Measurements from ENCODE around the gene SBF1. TPM values are rescaled to one million over a fixed set of nuclear protein-coding genes. Genes with fewer than 3 reads are reported as not detected.

The SBF1 gene
- total and polyA plus RNA-seq, 2 donors (not counting 1 experiment from before 2014, with no cell fraction given): 110 to 254 TPM

DNA sequence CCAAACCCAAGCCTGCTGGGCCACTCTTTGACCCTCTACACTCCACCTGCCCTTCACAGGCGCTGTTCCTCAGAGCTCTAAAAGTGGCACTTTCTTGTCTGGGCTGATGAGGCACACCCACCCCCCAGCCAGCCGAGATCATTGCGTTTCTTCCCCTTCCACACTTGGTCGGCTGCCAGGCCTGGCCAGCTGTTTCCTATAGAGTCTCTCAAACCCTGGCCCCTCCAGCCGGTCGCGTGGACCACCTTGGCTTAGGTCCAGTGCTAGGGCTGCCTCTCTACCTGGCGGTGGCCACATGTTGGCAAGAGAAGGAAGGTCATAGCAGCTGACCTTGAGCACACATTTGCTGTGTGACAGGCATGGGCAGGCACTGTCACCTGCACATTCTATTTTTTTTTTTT is 71.1 kb downstream of the SBF1 start:
- peaks cover 7 to 34% of the 10 kb centered on the region in 2 experiments for H3K36me3 ChIP-seq (replicated peaks in 1 of 2; ENCODE audit: control extremely low read depth in 1 of 2, control insufficient read depth in 1 of 2, extremely low read depth in 1 of 2, insufficient read depth in 2 of 2, low read length in 1 of 2)
- H3K4me1 Mint-ChIP-seq: peaks cover 32% of the 10 kb centered on the region
- H3K4me3 ChIP-seq (ENCODE audit: control extremely low read depth in 1 of 5, extremely low read depth in 1 of 5, insufficient read depth in 1 of 5, low read depth in 2 of 5, low read length in 4 of 5): no peak overlapping the region
- intact Hi-C loops (cut with micrococcal nuclease): no loop called here
- H3K4me1 ChIP-seq (ENCODE audit: control insufficient read depth in 2 of 2, insufficient read depth in 2 of 2, low read length in 2 of 2): peaks cover 28 to 34% of the 10 kb centered on the region in 2 donors
- H3K79me2 ChIP-seq (ENCODE audit: control insufficient read depth, insufficient read depth, low read length): peaks cover 26% of the 10 kb centered on the region
- ChIA-PET CTCF (interaction anchor here (6.1 kb wide), 1 partner anchor 94 kb away, joined by 42 read pairs; no protein-coding TSS in a partner anchor), POLR2A (no interaction called here)
- DNase-seq (peak; percentile 42), ATAC-seq (ENCODE audit: low read depth) (no peak)
- peak overlapping the region; percentile 22 for H3K9ac ChIP-seq (ENCODE audit: low read length)
- H3K9me3 ChIP-seq (ENCODE audit: control extremely low read depth in 1 of 3, control insufficient read depth in 2 of 3, insufficient read depth in 1 of 3, low read length in 2 of 3): no peaks in the 10 kb centered on the region
- no peak overlapping the region for H2AFZ ChIP-seq (ENCODE audit: insufficient read depth, low read depth, low read length, poor library complexity, severe bottlenecking)
- H3K4me2 ChIP-seq (replicated peaks; ENCODE audit: low read depth, low read length, poor library complexity, severe bottlenecking): peak overlapping the region; percentile 50
- TF ChIP-seq EZH2 (IDR thresholded peaks at IDR 0.05; ENCODE audit: borderline replicate concordance, insufficient read depth, low read depth, low read length, poor library complexity, severe bottlenecking): no peak
- TF ChIP-seq, protein P1, sequence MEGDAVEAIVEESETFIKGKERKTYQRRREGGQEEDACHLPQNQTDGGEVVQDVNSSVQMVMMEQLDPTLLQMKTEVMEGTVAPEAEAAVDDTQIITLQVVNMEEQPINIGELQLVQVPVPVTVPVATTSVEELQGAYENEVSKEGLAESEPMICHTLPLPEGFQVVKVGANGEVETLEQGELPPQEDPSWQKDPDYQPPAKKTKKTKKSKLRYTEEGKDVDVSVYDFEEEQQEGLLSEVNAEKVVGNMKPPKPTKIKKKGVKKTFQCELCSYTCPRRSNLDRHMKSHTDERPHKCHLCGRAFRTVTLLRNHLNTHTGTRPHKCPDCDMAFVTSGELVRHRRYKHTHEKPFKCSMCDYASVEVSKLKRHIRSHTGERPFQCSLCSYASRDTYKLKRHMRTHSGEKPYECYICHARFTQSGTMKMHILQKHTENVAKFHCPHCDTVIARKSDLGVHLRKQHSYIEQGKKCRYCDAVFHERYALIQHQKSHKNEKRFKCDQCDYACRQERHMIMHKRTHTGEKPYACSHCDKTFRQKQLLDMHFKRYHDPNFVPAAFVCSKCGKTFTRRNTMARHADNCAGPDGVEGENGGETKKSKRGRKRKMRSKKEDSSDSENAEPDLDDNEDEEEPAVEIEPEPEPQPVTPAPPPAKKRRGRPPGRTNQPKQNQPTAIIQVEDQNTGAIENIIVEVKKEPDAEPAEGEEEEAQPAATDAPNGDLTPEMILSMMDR (IDR thresholded peaks at IDR 0.05): no peak
- H3K27ac Mint-ChIP-seq: peak overlapping the region; percentile 77
- H3K27me3 ChIP-seq (replicated peaks in 1 of 4; ENCODE audit: control extremely low read depth in 1 of 4, control insufficient read depth in 3 of 4, insufficient read depth in 4 of 4, low read length in 3 of 4): no peaks in the 10 kb centered on the region
- H4K20me1 ChIP-seq (ENCODE audit: control insufficient read depth, insufficient read depth, low read length, poor library complexity, severe bottlenecking): peaks cover 37% of the 10 kb centered on the region
- H3K27ac ChIP-seq (ENCODE audit: low read length in 2 of 2): peak overlapping the region in 1 of 2 donors; percentile 60
- H3K9me3 Mint-ChIP-seq (ENCODE audit: insufficient read depth): no peaks in the 10 kb centered on the region
- H3K4me3 Mint-ChIP-seq: peak overlapping the region; percentile 39
- 6% methylated on average over 8 of the region's 8 CpGs for WGBS (ENCODE audit: insufficient coverage)
- no peaks in the 10 kb centered on the region for H3K27me3 Mint-ChIP-seq

DNA sequence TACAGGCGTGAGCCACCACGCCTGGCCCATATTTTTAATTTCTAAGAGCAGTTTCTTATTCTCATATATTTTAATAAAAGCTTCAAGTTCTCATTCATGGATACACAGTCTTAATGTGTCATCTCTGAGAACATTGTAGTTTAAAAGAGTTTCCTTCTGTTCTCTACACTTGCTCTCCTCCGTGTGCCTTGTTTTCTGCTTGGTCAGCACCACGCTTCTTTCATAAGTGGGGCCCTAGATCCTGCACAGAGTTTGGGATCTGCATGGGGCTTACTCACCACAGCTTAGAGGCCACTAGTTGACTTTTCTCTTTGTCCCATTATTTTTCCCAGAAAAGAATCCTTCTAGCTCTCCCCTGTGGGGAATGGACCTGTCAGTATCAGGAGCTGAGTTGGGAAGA is 72.9 kb downstream of the SBF1 start:
- CTCF ChIA-PET: interaction anchor here (0.7 to 6.1 kb wide), 3 partner anchors 60 to 482 kb away, joined by 3 to 42 read pairs (median 3); no protein-coding TSS in a partner anchor
- ATAC-seq (ENCODE audit: low read depth) (no peak), DNase-seq (no peak)
- POLR2A ChIA-PET: no interaction called here
- Histone ChIP-seq H3K4me2 (replicated peaks; ENCODE audit: low read depth, low read length, poor library complexity, severe bottlenecking) (no peak overlapping the region), H3K4me3 (ENCODE audit: control extremely low read depth in 1 of 5, extremely low read depth in 1 of 5, insufficient read depth in 1 of 5, low read depth in 2 of 5, low read length in 4 of 5) (no peak overlapping the region), H3K27ac (ENCODE audit: low read length in 2 of 2) (no peak overlapping the region), H3K9ac (ENCODE audit: low read length) (no peak overlapping the region), H3K36me3 (replicated peaks in 1 of 2; ENCODE audit: control extremely low read depth in 1 of 2, control insufficient read depth in 1 of 2, extremely low read depth in 1 of 2, insufficient read depth in 2 of 2, low read length in 1 of 2) (peaks cover 5 to 23% of the 10 kb centered on the region in 2 experiments), H4K20me1 (ENCODE audit: control insufficient read depth, insufficient read depth, low read length, poor library complexity, severe bottlenecking) (peaks cover 44% of the 10 kb centered on the region), H3K4me1 (ENCODE audit: control insufficient read depth in 2 of 2, insufficient read depth in 2 of 2, low read length in 2 of 2) (peaks cover 30 to 39% of the 10 kb centered on the region in 2 donors), H3K27me3 (replicated peaks in 1 of 4; ENCODE audit: control extremely low read depth in 1 of 4, control insufficient read depth in 3 of 4, insufficient read depth in 4 of 4, low read length in 3 of 4) (no peaks in the 10 kb centered on the region), H3K9me3 (ENCODE audit: control extremely low read depth in 1 of 3, control insufficient read depth in 2 of 3, insufficient read depth in 1 of 3, low read length in 2 of 3) (no peaks in the 10 kb centered on the region), H2AFZ (ENCODE audit: insufficient read depth, low read depth, low read length, poor library complexity, severe bottlenecking) (no peak overlapping the region), H3K79me2 (ENCODE audit: control insufficient read depth, insufficient read depth, low read length) (peaks cover 32% of the 10 kb centered on the region)
- intact Hi-C loops (cut with micrococcal nuclease): loop anchor here (2.0 kb wide), 1 partner anchor 97 kb away; no protein-coding TSS in a partner anchor
- no peak overlapping the region for H3K4me3 Mint-ChIP-seq
- no peak for TF ChIP-seq EZH2 (IDR thresholded peaks at IDR 0.05; ENCODE audit: borderline replicate concordance, insufficient read depth, low read depth, low read length, poor library complexity, severe bottlenecking)
- TF ChIP-seq, protein P1 (IDR thresholded peaks at IDR 0.05): no peak
- no peak overlapping the region for H3K27ac Mint-ChIP-seq
- WGBS (ENCODE audit: insufficient coverage): 100% methylated on average over 2 of the region's 4 CpGs
- no peaks in the 10 kb centered on the region for H3K27me3 Mint-ChIP-seq
- no peaks in the 10 kb centered on the region for H3K9me3 Mint-ChIP-seq (ENCODE audit: insufficient read depth)
- peaks cover 38% of the 10 kb centered on the region for H3K4me1 Mint-ChIP-seq

Measured in B cell (primary cell).